Germinal center (tissue), 1 donor: Measurements from ENCODE around the gene DCANP1.
A peak's percentile ranks its signal among the peaks of the same experiment; 100 is the strongest.

Experiments
- DNase-seq: peaks from one replicate; pipeline ENCODE4 v3.0.0; 2012; ENCODE audit warnings: mixed read lengths, low spot score

Gene DCANP1

GRCh38 chr5:135478938-135479337 lies 31.8 kb upstream of the DCANP1 start:
- no peak for DNase-seq

DNA sequence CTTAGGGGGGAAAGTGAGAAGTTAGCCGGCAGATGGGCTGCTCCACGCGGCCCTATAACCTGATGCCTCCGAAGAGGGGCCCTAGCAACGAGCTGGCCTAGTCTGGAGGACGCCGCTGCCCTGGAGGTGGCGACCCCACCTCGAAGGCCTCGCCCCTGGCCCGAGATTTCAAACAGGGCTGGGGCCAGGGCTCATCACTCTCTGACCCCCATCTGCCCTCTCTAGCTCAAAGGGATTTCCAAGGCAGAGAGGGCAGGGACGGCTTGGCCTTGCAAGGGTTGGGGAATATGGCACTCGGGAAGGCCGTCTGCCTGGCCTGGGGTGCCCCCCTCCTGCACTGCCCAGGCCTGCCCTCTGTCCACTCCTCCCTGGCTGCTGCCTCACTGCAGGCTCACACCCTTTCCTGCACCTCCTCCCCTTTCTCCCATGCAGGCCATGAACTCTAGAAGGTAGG lies 30.5 kb upstream of the DCANP1 start:
- no peak for DNase-seq

- no peak for DNase-seq
These were observed 29.8 kb upstream of the DCANP1 start for GRCh38 chr5:135476615-135477581.

DNA sequence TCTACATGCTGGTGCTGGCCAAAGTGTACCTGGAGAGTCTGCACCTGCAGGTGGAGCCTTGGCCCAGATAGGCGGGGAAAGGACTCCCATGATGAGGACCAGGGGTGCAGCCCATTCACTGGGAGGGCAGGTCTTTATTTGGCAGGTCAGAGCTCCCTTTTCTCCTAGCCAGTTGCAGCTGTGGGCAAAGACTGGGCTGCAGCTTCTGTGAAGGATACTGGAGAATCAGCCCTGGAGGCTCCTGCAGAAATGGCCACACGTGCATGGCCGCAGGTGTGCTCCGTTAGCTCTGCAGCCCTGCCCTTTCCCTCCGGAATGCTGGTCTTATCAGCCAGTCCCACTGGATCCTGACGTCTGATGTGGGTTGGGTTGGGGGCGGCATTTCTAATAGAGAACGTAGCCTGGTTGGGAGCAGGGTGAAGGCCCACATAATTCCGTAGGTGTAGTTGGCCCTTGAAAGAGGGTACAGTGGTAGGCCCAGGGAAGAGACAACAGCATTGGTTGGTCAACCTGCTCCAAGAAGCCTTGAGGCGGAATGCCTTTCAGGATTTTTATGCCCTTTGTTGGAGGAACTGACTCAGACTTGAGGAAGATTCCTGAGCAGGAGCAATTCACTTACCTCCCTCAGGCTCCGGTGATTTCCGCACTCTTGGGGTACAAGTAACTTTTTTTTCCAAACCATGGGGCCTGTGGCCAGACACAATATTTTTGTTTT lies 27.0 kb upstream of the DCANP1 start:
- no peak for DNase-seq

DNA sequence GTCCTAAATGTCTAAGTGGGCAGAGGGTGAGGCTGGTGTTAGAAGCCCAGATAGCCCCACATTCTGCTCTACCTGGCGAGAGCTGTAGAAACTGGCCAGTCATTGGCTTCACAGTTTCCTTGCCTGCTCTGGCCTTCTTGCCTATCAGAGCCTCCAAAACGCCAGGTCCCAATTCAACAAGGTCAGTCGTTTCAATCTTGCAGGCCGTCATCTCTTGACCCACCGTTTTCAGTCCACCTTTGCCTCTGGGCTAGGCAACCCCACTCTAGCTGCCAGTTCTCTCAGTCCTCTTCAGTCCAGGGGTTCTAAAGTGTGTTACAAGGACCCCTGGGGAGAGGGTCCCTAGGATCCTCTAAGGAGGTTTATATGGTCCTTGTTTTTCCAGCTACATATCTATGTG lies 25.0 kb upstream of the DCANP1 start:
- DNase-seq, result no peak

- no peak for DNase-seq
These were observed 24.6 kb upstream of the DCANP1 start for GRCh38 chr5:135471726-135472125.

DNA sequence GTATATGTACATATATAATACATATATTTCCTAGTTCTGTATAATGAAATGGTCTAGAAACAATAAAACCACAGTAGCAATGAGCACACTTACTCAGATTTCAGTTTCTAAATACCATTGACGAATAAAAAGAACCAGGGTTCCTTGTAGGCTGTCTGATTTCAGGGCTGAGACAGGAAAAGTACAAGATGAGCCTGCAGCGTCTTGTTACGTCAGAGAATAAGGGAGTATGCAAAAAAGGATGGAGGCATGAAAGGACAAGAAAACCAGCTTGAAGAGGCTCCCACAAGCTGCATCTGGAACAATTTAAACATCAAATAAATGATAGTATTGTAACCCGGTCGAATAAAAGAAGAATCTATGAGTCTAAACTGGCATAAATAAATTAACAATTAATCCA lies 22.8 kb upstream of the DCANP1 start:
- no peak for DNase-seq

- no peak for DNase-seq
These were observed 21.4 kb upstream of the DCANP1 start for GRCh38 chr5:135468541-135468940.

DNA sequence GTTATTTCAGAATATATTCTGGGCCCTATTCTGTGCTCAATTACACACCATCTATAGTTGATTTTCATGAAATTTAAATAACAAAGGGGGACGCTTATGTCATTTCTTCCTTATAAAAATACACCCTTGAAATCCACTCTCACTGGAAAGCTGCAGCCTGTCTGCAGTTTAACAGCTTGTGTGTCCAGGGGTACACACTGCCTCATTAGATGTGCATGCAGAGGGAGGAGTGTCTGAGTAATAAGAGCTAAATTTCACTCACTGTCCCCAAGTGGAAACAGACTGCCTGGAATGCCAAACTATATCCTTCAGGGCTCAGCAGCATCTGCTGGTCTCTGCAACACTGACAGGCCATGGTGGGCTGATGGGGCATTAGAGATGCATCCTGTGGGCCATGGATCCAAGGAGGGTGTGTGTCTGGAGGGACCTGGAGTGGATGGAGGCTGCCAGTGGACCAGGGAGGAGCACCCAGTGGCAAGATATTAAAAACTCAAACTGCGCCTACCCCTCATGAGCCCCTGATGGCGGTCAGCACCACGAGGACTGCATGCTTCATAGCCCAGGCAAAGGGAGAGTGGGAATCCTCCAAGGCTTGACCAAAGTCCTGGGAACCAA lies 20.8 kb upstream of the DCANP1 start:
- DNase-seq, result no peak

GRCh38 chr5:135467051-135467625 lies 20.0 kb upstream of the DCANP1 start:
- no peak for DNase-seq

GRCh38 chr5:135466178-135467050 lies 19.3 kb upstream of the DCANP1 start:
- peak; percentile 76 for DNase-seq

GRCh38 chr5:135465391-135466122 lies 18.4 kb upstream of the DCANP1 start:
- no peak for DNase-seq

GRCh38 chr5:135462304-135462703 lies 15.2 kb upstream of the DCANP1 start:
- peak; percentile 85 for DNase-seq

GRCh38 chr5:135461481-135462151 lies 14.5 kb upstream of the DCANP1 start:
- no peak for DNase-seq

DNA sequence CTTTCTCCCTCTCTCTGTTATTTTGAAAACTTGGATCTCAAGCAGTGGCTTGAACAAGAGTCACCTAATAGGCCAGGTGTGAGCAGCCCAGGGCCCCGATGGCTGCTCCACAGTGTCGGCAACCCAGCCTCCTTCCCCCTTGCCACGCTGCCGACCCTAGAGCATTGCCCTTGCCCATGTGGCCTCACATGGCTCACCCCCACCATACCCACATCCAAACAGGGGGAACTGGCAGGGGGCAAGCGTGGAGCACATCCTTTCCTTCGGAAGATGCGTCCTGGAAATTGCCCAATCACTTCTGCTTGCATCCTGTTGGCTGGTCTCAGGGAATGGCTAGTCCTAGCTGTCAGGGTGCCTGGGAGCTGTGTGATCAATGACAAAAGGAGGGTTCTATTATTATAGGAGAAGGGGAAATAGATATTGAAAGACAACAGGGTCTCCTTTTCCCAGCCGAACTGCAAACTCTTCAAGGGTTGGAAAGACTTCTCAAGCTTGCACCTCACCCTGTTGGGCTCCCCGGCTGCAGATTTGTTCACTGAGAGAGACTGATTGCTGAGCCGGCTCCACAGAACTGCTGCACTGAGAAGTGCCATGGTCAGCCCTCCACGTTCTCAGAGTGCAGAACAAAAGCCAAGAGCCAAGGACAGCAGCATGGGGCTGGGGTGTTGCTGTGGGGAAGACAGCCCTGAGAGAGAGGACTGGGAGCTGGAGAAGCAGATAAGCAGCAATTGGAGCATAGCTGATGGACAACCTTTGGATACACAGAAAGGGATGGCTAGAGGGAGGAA lies 13.3 kb upstream of the DCANP1 start:
- DNase-seq, result no peak

- no peak for DNase-seq
These were observed 11.8 kb upstream of the DCANP1 start for GRCh38 chr5:135458921-135459331.

GRCh38 chr5:135458356-135458755 lies 11.2 kb upstream of the DCANP1 start:
- DNase-seq, result no peak

- peak; percentile 77 for DNase-seq
These were observed 10.4 kb upstream of the DCANP1 start for GRCh38 chr5:135457424-135458071.
